Measurements from ENCODE around the gene VGLL4.
"Not testable (repeated sequence)": the region's sequence is repeated elsewhere in the genome, so short reads cannot be mapped to it uniquely, and the experiment has no call there.

VGLL4 gene

DNA sequence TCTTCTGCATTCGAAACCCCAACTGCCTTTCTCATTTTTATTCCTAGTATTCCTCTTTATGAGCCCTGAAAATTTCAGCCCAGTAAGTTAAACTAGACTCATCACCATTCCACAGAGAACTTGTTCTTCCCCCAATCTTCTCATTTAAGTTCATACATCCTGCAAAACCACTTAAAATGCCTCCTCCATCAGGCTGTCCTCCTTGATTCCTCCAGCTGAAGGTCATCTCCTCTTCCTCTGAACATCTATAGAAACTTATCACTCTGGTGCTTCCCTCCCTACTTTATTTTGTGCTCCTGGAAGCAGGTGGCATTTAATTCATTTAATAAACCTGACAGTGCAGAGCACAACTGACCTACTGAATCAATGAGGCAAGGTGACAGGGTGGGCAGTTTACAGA is 38.3 kb downstream of the VGLL4 start:
- DNase-seq: no peak

DNA sequence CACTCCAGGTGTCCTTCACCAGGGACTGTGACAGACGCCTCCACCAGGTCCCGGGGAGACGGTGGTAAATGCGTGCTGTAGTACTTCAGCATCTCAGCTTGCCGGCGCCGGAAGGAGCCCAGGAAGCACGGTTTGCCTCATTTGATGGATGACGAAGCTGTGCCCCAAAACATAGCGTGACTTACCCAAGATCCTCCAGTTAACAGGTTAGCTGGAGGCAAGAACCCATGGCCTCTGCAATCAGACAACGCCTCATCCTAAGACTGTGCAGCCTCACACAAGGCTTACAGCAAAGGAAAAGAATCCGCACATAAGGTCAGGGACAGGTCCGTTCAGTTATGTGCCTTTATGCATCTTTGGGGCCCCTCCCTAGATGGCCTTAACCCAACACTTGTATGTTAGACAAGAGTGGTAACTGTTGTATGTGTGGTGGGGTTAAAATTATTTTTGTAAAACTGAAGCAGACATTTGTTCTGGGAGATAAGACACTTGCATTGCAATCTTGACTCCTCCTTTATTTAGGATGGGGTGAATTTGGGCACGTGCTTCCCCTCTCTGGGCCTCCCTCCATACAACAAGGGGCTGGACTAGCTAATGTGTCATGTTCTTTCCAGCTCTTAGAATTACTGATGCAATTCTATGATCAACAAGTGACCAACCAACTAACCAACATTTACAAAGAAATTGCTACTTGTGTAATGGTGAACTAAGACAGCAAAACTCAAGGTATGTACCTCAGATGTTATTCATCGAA is 39.4 kb downstream of the VGLL4 start:
- peak; percentile 76 for DNase-seq

DNA sequence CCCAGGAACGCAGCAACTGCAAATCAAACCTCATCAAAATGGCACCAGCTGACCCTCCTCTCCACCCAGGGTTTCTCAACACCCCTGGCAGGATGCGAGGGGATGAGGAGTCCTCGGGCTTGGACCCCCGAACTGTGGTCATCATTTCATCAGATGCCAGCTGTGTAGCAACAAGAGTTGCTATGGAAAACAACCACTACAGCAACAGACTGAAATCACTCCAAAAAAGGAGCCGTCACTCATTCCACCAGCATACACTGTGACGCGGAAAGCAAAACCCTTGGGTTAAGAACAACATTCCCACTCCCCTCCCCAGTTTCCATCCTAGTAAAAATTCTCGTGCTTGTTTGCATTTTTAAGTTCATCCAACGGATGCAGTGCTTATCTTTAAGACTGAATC is 40.1 kb downstream of the VGLL4 start:
- peak; percentile 94 for DNase-seq

DNA sequence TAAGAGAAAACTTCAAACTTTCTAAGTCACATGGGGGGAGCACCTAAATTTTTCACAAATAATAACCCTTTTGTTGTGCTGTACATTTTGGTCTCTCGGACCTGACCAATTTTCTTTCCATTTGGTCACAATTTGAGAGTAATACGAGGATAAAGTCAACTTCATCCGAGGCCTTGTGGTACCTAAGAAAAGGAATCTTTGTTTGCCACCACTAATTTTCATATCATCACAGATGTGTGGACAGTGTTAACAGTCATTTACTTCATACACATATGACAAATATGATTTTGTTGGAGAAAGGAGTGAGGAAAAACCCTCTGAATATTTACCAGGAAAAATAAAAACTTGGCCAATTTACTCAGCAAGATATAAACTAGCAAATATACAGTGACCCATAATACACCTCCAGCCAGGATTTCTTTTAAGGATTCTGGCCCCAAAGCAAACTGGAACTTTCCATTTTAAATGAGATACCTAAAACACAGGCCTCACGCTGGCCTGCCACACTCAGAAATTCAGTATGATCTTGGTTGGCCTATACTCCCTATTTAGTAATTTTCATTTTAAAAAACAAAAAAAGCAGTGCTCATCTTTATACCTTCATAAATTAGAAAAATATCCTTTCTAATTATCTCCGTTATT is 40.7 kb downstream of the VGLL4 start:
- DNase-seq: no peak

DNA sequence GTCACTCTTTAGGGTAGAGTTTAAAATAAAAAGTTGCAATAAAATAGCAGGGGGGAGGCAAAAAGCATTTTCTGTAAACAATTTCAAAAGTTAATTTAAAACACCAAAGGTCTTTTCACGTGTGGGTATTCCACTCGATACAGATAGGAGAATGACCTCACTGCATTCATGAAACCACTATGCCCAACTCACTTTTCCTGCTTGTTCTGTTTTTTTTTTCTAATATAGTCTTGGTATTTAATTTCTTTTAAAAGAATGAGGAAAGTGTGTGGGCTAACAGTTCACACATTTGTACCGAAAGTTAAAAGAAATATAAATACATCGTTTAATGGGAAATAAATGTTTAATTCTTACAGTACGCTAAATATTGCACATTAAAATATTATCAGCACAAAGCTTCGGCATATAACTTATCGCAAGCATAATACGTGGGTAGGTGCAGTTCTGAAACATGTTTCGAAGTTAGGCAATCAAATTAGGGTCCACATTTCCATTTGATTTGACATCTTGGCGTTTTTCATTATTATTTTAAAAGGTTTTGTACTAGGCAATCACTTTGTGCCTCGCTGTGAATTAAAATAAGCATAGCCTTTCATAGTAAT is 41.4 kb downstream of the VGLL4 start:
- DNase-seq: no peak

DNA sequence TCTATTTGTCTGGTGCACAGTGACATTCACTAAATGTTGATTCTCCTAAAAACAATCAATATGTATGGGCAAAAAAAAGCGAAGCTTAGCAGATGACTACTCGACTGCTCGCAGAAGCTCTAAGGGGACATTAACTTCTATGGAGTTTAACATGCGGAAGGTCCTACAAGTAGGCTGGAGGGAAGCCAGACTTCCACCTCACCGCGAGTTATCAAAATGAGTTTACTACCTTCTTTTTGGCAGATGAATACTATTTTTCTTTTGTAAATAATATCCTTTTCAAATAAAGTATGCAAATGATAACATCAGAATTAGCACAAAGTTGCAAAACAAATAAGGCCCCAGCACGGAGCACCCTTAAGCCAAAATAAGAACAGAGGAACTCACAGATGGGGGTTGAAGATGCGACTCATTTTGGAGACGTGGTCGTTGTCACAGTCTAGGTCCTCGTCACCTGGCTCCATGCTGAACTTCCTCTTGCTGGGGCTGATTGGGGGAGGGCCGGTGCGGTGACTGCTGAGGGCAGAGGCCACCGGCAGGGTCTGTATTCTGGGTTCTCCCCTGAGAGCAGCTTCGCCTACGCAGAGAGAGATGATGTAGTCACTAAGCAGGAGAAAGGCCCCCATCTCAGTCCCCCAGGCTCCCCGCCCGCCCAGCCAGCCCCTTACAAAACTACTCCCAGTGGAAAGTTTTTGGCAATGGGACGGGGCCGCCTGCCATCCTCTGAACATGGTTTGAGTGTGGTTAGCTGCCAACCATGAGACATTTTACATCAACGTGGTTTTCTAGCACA is 42.1 kb downstream of the VGLL4 start:
- peak; percentile 68 for DNase-seq

DNA sequence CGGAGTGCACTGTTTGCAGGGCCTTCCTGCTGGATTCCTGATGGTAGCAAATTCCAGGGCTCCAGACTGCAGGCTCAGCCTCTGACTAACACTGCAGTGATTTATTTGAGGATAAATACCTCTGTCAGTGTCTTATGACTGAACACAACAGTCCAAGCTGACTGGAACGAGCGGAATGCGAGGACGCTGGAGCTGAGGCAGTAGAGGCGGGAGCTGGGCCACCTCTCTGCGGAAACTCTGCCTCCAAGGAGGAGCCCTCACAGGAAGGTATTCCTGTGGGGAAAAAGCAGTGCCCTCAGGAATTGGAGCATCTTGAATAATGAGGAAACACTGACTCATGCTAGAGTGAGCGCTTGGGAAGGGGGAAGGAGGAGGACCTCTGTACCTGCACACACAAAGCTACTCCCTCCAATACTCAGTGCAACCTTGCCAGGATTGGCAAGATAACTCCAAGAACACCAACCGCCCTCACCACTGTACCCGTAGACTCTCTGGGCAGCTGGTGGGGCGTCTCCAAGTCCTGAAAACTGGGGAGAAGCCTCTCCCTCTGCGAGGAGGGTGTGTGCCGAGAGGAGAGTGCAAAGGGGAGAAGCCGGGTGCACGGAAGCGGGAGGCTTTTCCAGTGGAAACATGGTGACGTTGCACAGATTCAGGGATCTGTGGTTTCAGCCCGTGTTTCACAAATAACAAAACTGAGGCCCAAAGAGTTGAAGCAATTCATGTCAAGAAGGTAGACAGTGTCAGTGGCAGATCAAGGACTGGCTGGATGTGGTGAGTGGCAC is 43.0 kb downstream of the VGLL4 start:
- DNase-seq: peak; percentile 100

DNA sequence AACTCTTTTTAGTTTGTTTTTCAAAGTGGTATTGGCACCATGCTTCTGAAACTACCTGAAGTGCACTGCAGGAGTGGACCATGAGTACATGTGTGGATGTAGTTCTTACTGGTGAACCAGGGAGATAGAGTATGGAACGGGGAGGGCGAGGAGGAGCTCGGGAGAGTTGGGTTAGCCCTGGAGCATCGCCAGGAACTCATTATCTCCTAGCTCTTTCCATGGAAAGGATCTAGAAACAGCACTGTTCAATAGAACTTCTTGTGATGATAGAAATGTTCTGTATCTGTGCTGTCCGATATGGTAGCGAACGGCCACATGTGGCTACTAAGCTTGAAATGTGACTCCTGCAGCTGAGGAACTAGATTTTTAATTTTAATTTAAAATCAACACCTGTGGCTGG is 47.3 kb downstream of the VGLL4 start:
- no peak for DNase-seq

DNA sequence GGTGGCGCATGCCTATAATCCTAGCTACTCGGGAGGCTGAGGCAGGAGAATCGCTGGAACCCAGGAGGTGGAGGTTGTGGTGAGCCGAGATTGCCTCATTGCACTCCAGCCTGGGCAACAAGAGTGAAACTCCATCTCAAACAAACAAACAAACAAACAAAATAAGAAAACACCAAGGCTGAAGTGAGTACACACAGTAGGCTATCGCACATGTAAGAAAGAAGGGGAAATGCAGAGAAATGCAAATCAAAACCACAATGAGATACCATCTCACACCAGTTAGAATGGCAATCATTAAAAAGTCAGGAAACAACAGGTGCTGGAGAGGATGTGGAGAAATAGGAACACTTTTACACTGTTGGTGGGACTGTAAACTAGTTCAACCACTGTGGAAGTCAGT is 48.7 kb downstream of the VGLL4 start:
- DNase-seq: not testable (repeated sequence)

DNA sequence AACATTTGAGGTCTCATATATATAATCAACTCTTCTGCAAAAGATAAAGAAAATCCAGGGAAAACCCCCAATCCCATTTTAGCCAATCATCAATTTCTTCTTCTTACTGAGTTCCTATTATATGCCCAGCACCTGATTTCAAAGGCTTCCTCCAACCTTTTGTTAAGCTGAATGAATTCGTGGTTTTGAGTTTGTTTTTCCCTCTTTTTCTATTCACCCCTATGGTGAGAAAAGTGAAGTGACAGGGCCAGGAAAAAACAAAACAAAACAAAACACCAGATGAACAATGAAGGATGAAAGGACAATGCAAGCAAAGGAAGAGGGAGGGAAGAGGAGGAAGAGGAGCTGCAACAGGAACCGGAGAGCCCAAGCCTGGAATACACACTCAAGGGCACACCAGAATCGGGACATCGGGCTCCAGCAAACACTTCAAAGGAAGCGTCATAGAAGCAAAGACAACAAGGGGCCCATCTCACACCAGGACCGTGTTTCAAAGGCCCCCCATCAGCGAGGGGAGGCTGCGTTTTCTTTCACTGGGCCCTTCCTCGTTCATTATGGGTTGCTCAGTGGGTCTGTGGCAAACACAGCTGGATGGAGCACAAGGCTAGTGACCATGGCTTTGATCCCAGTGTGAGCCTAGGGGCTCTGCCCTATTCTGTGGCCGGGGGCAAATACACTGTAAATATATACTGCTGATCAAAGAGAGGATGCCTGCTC is 50.2 kb downstream of the VGLL4 start:
- no peak for DNase-seq

DNA sequence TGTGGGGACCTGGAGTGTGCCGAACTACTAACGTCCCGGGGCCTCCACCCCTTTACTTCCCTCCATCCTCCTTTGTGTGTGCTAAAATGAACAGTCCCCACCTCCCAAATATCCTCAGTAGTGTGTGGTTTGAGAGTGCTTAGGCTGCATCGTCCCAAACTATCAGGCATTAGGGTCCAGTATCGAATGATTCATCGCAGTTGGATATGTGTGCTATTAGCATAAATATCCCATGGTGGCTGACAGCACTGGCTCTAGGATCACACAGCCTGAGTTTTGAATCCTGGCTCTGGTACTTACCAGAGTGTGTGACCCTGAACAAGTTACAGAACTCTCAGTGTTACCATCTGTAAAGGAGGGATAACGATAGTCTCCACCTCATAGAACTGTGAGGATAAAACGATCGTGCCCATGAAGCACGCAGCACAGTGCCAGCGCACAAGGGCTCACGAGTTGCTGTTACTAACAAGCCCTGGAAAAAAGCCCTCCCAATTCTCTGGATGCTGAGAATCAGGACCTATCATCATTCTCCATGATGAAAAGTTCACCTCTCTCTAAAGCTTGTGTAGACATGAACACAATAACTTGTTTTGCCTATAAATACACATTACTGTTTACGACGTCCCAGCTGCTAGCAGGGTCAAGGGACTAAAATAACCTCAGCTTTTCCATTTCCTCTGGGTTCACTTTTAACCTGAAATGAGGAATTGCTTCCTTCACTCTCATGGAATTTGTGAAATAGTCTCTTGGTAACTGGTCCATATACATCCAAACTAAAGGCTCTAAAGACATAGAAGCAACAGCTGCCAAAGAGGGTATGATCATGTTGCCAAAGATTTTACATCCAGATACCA is 51.0 kb downstream of the VGLL4 start:
- peak; percentile 61 for DNase-seq

DNA sequence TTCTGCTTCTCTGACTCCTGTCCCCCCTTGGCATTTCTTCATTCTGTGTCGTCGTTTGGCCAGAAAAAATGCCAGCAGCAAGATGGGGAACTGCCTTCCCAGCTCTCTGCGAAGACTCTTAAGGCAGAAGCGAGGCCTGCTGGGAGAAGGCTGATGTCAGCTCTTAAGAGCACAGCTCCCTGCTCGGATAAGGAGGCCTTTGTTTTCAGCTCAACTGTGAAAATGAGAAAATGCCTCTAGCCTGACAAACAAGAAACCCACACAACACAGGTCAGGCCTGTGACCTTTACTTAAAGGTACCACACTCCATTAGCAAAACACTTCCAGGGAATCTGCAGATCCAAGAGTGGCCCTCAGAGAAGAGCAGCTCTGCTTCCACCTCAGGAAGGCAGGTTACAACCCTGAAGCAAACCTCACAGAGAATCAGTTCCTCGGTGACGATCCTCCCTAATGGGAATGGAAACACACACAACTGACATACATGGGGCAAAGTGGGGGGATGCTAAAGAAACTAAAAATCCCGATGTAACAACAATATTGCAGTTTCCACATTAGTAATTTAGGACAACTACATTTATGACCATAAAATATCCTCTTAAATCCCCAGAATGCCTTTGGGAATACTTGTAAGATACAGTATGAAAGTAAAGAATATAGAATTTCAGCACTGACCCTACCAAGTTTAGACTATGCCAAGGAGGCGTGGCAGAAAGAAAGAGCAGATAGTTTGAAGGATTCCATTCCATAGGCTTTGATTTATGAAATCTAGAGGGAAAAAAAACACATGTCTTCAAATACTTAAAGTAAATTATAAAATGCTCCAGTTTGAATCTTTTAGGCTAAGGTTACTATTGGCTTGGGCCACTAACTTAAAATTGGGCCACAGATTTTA is 52.1 kb downstream of the VGLL4 start:
- peak; percentile 60 for DNase-seq

DNA sequence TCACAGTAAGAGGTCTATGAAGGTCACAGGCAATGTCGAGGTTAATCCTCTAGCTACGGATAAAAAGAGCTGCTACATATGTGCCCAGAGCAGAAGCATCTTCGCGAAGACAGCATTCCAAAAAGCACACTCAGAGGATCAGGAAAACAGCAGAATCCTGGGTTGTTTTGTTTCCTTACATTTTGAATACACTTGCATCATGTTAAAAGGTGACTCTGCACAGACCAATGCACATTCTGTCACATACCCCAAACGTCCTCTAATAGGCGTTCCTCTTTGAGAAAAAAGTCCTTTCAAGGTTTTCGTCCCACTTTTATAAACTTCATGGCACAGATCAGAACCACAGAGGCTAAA is 52.7 kb downstream of the VGLL4 start:
- peak; percentile 77 for DNase-seq

DNA sequence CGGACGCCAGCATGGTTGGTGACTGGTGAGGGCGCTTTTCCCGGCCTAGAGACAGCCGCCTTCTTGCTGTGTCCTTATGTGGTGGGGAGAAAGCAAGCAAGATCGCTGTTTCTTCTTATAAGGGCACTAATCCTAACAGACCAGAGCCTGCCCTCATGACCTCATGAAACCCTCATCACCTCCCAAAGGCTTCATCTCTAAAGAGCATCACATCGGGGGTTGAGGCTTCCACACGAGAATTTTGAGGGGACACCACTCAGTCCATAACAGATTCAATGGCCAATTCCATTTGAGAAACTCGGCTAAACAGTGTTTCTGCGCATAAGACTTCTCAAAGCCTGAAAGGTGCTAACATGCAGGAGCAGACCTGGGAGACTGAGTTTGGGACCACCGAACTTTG is 54.0 kb downstream of the VGLL4 start:
- no peak for DNase-seq

DNA sequence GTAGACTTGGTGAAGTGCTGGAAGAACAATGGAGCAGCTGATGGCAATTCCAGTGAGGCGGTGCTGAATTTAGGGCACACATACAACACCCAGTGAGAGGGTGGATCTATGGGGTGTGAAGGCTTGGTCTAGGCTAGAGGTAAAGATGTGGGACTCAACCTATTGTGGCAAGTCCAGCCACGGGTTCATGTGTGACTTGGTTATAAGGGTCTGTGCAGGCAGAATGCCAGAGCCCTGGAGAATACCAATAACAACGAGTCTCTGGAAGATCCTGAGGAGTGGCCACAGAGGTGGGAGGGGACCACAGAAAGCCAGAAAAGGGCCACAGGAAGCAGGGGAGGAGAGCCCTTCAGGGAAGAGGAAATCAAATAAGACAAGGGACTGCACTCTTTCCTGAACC is 55.0 kb downstream of the VGLL4 start:
- no peak for DNase-seq

DNA sequence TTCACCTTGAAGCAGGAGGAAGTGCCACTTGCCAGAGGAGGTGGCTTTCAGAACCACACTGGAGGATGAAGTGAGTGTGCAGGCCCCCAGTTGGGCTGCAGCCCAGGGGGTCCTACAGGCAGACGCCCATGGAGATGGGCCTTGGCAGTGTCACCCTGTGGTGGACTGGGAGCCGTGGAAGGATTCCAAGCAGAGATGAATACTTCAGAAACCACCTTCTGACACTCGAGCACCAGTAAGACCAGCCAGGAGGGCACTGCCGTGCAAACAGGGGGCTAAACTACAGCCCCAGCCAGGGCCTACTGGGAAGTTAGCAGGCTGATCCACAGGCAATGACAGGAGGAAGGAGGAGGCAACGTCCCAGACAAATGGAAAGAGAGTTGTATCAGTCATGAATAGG is 55.4 kb downstream of the VGLL4 start:
- DNase-seq: no peak

DNA sequence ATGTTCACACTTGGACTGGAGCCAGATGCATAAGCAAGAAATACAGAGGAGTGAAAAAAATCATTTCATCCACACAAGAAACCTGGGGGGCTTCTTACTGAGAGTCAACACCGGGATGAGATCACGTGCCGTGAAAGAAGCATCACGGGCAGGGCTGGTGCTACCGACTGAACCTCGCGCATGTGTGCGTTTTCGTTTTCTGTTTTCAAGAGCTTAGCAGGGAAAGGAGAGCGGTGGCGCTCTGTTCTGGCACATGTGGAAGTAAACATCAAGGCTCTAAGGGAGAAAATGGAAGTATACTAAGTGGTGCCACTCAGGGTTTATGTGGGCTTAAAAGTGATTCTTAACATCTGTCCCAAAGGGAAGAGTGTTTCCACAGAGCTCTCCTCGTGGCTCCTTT is 55.9 kb downstream of the VGLL4 start:
- DNase-seq: no peak

DNA sequence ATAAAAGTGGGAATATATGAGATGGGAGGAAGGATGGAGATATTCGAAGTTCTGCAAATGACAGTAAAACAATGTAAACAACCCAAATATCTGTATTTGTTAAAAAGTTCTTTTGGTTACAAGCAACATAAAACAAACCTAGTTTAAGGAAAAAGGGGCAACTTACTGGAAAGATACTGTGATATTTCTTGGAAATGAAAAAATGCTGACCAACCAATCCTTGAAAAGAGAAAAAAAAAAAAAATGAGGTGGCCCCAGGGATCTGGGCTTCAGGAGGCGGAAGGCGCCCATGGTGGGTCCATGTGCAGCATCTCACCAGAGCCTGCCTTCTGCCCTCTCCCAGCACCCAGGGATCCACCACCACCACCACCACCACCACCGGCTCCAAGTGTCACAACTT is 59.1 kb downstream of the VGLL4 start:
- no peak for DNase-seq

DNA sequence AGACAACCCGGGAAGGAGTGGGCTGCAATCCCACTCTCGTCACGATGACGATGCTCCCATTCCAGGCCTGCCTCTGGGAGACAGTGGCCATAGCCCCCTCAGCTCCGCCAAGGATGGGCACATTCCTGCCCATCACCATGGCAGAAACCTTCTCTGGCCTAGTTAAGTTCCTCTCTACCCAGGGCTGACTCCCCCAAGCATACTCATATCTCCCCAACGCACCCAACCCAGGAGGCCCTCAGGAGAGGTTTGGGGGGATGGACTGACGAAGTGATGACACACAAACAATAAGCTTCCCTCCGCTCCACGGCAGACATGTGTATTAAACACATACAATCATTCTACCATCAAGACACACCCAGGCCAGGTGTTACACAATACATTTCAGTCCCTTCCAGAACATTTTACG is 60.1 kb downstream of the VGLL4 start:
- DNase-seq: no peak

DNA sequence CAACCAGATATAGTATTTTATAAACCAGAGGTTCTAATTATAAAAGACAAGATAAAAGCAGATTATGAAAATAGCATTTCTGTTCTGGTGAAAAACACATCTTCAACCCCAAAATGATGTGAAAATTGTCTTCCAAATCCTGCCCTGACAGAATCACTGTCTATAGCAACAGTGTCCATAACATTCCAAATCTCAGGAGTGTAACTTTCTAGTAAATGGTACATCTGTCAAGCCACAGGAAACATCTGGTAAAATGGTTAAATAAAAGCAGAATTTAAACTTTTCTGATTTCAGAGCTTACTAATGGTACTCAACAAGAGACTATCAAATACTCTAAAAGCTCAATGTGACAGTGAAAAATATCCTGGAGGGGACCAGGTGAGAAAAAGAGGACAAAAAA is 60.5 kb downstream of the VGLL4 start:
- no peak for DNase-seq

Measured in fibroblast of skin of scalp (primary cell).